Upper lobe of left lung (tissue), 6 donors: ENCODE measurements around the gene LRCH1. TPM values are rescaled to one million over a fixed set of nuclear protein-coding genes. Genes with fewer than 3 reads are reported as not detected.

Experiments
- ATAC-seq, 2 donors: fragments of 200-7000 bp; cut with Tn5 transposase; one replicate each; pipeline ENCODE4 v1.9.1; 2022; ENCODE audit warnings: mild to moderate bottlenecking in 2 of 2, moderate library complexity in 2 of 2; ENCODE audit not compliant: low FRiP score in 2 of 2
- DNase-seq, 2 donors: peaks; one replicate each; pipeline ENCODE4 v3.0.0-alpha.2; 2019 to 2020
- H3K27ac ChIP-seq, 4 donors: fragments of 200-600 bp; sonication (generic); one replicate each; pipeline ENCODE4 v1.5.1; 2016 to 2019
- H3K27me3 ChIP-seq, 4 donors: fragments of 200-600 bp; sonication (generic); one replicate each; pipeline ENCODE4 v1.5.1; 2017 to 2019
- H3K36me3 ChIP-seq, 4 donors: fragments of 200-600 bp; sonication (generic); one replicate each; pipeline ENCODE4 v1.5.1; 2016 to 2019
- H3K4me1 ChIP-seq, 4 donors: fragments of 200-600 bp; sonication (generic); one replicate each; pipeline ENCODE4 v1.5.1; 2018 to 2019
- H3K4me3 ChIP-seq, 4 donors: fragments of 200-600 bp; sonication (generic); one replicate each; pipeline ENCODE4 v1.5.1; 2017 to 2019; ENCODE audit warnings: mild to moderate bottlenecking in 2 of 4, moderate library complexity in 1 of 4
- H3K9me3 ChIP-seq, 4 donors: fragments of 200-600 bp; sonication (generic); one replicate each; pipeline ENCODE4 v1.5.1; 2018 to 2019
- CTCF ChIP-seq, 6 experiments: fragments of 450-650 bp in 4 of 6; fragments of 200-600 bp in 2 of 6; sonication (generic) in 2 of 6; IDR thresholded peaks; one replicate each; pipeline ENCODE4 v1.5.1; 2016 to 2019; ENCODE audit warnings: antibody characterized with exemption in 6 of 6
- EP300 ChIP-seq, 4 donors: sonication (generic); formaldehyde crosslinking; IDR thresholded peaks; one replicate each; pipeline ENCODE4 v1.5.1; 2017; ENCODE audit warnings: antibody characterized with exemption in 4 of 4, control low read depth in 2 of 4
- POLR2A ChIP-seq, 4 donors: fragments of 450-650 bp; IDR thresholded peaks; one replicate each; pipeline ENCODE4 v1.5.1; 2016 to 2017; ENCODE audit warnings: antibody characterized with exemption in 4 of 4, mild to moderate bottlenecking in 2 of 4
- POLR2AphosphoS5 ChIP-seq, 2 donors: sonication (generic); formaldehyde crosslinking; IDR thresholded peaks; one replicate each; pipeline ENCODE4 v1.5.1; 2017; ENCODE audit warnings: antibody characterized with exemption in 2 of 2
- WGBS, 2 donors: methylation state at CpG; one replicate each; pipeline ENCODE4 v1.1.5; 2017 to 2018; 5-methylcytosine and 5-hydroxymethylcytosine counted together
- total RNA-seq, 6 donors: library from RNA; depleted of rRNA in 4 of 6; stranded (reverse); fragments of >200 nt in 4 of 6; gene quantifications; one replicate each; pipeline versions ENCODE4 v1.1.0 to v1.2.1, GENCODE V29; 2016 to 2021
- donor health status: DM: no; HTN: no; CAD: no; lungs with moderate emphysema.
- donor health status: DM: no; HTN: yes; CAD: no; lungs with severe emphysema.

LRCH1 gene
- total RNA-seq, 6 donors from 2014 or later: 17.2 to 27.0 (median 22.7) TPM

DNA sequence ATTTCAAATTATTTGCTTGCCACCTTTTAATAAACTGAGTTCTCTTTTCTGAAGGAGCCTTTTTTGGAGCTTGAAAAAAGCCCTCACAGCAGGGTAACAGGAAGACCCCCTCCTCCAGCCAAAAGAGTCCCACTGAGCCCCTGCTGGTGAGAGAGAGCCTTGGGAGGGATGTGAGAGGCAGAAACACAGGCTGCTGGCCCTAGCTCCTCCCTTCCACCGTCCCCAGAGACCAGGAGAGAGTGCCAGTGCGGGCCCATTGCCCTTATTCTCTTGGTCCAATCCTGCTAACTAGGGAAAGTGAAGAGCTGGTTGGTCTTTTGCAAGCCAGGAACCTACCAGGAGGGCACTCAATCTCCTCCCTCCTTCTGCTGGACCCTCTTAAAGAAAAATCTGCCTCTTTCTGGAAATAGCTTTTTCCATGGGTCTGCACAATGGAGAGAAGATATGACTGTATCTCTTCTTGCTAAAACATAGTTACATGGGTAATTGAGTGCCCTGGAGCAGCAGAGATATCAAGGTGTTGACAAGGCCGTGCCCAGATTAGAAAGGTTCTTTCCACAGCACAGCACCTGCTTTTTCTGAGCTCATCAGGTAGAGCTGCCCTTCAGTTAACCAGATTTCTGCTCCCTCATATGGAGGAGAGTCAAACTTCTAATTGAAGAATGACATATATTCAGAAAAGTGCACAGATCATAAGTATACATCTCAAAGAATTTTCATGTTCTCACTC lies 113.9 kb downstream of the LRCH1 start:
- WGBS, 2 donors: 70 to 79% methylated on average over 3 of the region's 3 CpGs
- H3K4me1 ChIP-seq: peaks cover 22 to 54% (median 45%) of the 10 kb centered on the region in 4 donors
- no peaks in the 10 kb centered on the region for H3K27me3 ChIP-seq
- no peak overlapping the region for H3K4me3 ChIP-seq
- H3K9me3 ChIP-seq: no peaks in the 10 kb centered on the region
- TF ChIP-seq EP300 (IDR thresholded peaks at IDR 0.05): no peak
- no peak for ATAC-seq
- H3K27ac ChIP-seq: peak overlapping the region in 3 of 4 donors; percentile 1 to 51 (median 37)
- DNase-seq: no peak
- H3K36me3 ChIP-seq: peaks cover 0 to 11% (median 3%) of the 10 kb centered on the region in 4 donors

DNA sequence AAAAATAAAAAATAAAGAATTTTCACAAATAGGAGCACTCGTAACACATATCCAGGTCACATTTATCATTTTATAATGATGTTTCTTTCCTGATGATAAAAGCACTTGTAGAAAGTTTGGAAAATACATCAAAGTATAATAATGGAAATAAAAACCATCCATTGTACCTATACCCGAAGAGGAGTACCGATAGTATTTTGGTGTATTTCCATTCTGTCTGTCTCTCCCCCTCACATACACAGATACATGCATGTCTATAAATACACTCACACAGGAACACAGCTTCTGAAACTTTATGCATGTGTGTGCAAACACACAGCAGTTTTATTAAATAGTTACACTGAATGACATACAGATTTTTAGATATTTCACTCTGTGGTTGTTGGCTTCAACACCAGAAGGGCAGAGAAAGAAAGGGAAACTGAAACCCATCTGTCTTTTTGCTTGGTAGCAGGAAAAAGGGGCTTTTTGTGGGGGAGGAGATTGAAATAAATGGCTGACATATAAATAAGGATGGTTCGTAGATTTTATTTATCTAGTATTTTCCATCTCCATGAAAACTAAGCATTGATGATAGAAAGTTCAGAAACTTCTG lies 114.8 kb downstream of the LRCH1 start:
- peak overlapping the region in 2 of 4 donors; percentile 5 to 15 for H3K4me3 ChIP-seq
- TF ChIP-seq POLR2A (IDR thresholded peaks at IDR 0.05) (no peak), EP300 (IDR thresholded peaks at IDR 0.05) (no peak), CTCF (IDR thresholded peaks at IDR 0.05) (no peak), POLR2AphosphoS5 (IDR thresholded peaks at IDR 0.05) (no peak)
- no peaks in the 10 kb centered on the region for H3K9me3 ChIP-seq
- peaks cover 22 to 48% (median 42%) of the 10 kb centered on the region in 4 donors for H3K4me1 ChIP-seq
- H3K27ac ChIP-seq: peak overlapping the region in 3 of 4 donors; percentile 24 to 58 (median 45)
- no peaks in the 10 kb centered on the region for H3K27me3 ChIP-seq
- ATAC-seq (no peak), DNase-seq (no peak)
- 65 to 66% methylated on average over 4 of the region's 4 CpGs for WGBS, 2 donors
- H3K36me3 ChIP-seq: peaks cover 0 to 11% (median 5%) of the 10 kb centered on the region in 4 donors

DNA sequence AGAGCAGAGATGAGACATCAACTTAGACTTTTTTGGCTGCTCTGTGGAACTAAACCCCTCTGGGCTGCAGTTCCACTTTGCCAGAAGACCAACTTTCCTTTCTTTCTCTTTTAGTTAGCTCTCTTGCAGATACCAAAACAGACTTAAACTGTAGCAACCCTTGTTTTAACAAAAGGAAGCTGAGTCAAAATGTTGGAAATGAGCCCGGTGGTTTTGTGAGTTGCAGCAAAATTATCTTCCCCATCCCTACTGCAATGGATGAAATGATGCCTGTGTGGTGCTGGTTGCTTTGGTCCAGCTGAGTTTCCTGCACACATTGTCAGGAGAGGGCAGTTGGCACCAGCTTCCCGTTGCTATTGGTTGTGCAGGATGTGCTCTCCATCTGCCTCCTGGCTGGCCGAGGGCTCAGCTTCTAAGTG lies 115.3 kb downstream of the LRCH1 start:
- Histone ChIP-seq H3K27ac (peak overlapping the region in 3 of 4 donors; percentile 24 to 58 (median 45)), H3K4me1 (peaks cover 19 to 43% (median 39%) of the 10 kb centered on the region in 4 donors), H3K4me3 (peak overlapping the region in 2 of 4 donors; percentile 5 to 15), H3K27me3 (no peaks in the 10 kb centered on the region), H3K9me3 (no peaks in the 10 kb centered on the region), H3K36me3 (peaks cover 0 to 11% (median 5%) of the 10 kb centered on the region in 4 donors)
- DNase-seq (peak in 1 of 2 donors; percentile 35), ATAC-seq (peak in 1 of 2 donors; percentile 68)
- 21 to 35% methylated on average over 3 of the region's 3 CpGs for WGBS, 2 donors
- TF ChIP-seq POLR2A (IDR thresholded peaks at IDR 0.05) (no peak), EP300 (IDR thresholded peaks at IDR 0.05) (no peak), POLR2AphosphoS5 (IDR thresholded peaks at IDR 0.05) (no peak), CTCF (IDR thresholded peaks at IDR 0.05) (no peak)

- TF ChIP-seq POLR2AphosphoS5 (IDR thresholded peaks at IDR 0.05): no peak
- TF ChIP-seq CTCF (IDR thresholded peaks at IDR 0.05): no peak
- no peak for TF ChIP-seq EP300 (IDR thresholded peaks at IDR 0.05)
- no peak for TF ChIP-seq POLR2A (IDR thresholded peaks at IDR 0.05)
- ATAC-seq (no peak), DNase-seq (no peak)
- no peak overlapping the region for H3K4me3 ChIP-seq
- no peaks in the 10 kb centered on the region for H3K9me3 ChIP-seq
- H3K27ac ChIP-seq: peak overlapping the region in 1 of 4 donors; percentile 36
- H3K4me1 ChIP-seq: peaks cover 19 to 43% (median 33%) of the 10 kb centered on the region in 4 donors
- no peaks in the 10 kb centered on the region for H3K27me3 ChIP-seq
- peaks cover 0 to 11% (median 5%) of the 10 kb centered on the region in 4 donors for H3K36me3 ChIP-seq
- 47 to 49% methylated on average over 6 of the region's 6 CpGs for WGBS, 2 donors
Observed at GRCh38 chr13:46668931-46669525, 116.1 kb downstream of the LRCH1 start.
